H9 (cell line): ENCODE results near the gene NUDT3. TPM values are rescaled to one million over a fixed set of nuclear protein-coding genes. Genes with fewer than 3 reads are reported as not detected.

Experiments used
- DNase-seq: peaks from one replicate; pipeline ENCODE4 v3.0.0-alpha.2; 2017
- H2AFZ ChIP-seq: one replicate; pipeline ENCODE4 v1.6.1; 2013; ENCODE audit warnings: mild to moderate bottlenecking, low read length, control low read depth, moderate library complexity
- H2AK5ac ChIP-seq: 2 replicates; pipeline ENCODE4 v1.6.1; 2013; ENCODE audit warnings: low read length, control low read depth, mixed read lengths; ENCODE audit not compliant: insufficient read length
- H2BK120ac ChIP-seq: one replicate; pipeline ENCODE4 v1.6.1; 2013; ENCODE audit warnings: low read depth, mild to moderate bottlenecking, low read length, control low read depth, inconsistent platforms; ENCODE audit not compliant: poor library complexity, severe bottlenecking
- H2BK12ac ChIP-seq: 2 replicates; pipeline ENCODE4 v1.6.1; 2013; ENCODE audit warnings: low read length, control low read depth, mixed read lengths, low read depth; ENCODE audit not compliant: insufficient read length
- H2BK15ac ChIP-seq: 2 replicates; pipeline ENCODE4 v1.6.1; 2013; ENCODE audit warnings: low read depth, low read length, control low read depth
- H2BK20ac ChIP-seq: one replicate; pipeline ENCODE4 v1.6.1; 2013; ENCODE audit warnings: low read depth, mild to moderate bottlenecking, low read length, control low read depth, inconsistent platforms; ENCODE audit not compliant: poor library complexity, severe bottlenecking
- H2BK5ac ChIP-seq: 2 replicates; pipeline ENCODE4 v1.6.1; 2013; ENCODE audit warnings: low read length, control low read depth, mixed read lengths; ENCODE audit not compliant: insufficient read length
- H3K14ac ChIP-seq: 2 replicates; pipeline ENCODE4 v1.6.1; 2013; ENCODE audit warnings: low read length, control low read depth; ENCODE audit not compliant: insufficient read depth
- H3K18ac ChIP-seq: 2 replicates; pipeline ENCODE4 v1.6.1; 2013; ENCODE audit warnings: low read depth, mild to moderate bottlenecking, mixed read lengths, low read length, control low read depth; ENCODE audit not compliant: insufficient read length
- H3K23ac ChIP-seq: 2 replicates; pipeline ENCODE4 v1.6.1; 2013; ENCODE audit warnings: low read length, control low read depth, mixed read lengths, low read depth; ENCODE audit not compliant: insufficient read length
- H3K23me2 ChIP-seq: 2 replicates; pipeline ENCODE4 v1.6.1; 2013; ENCODE audit warnings: low read depth, mild to moderate bottlenecking, mixed read lengths, low read length, control low read depth; ENCODE audit not compliant: insufficient read length, poor library complexity, severe bottlenecking
- H3K27ac ChIP-seq: 2 replicates; pipeline ENCODE4 v1.5.1; 2013; ENCODE audit warnings: low read length, control low read depth, mixed read lengths, low read depth; ENCODE audit not compliant: insufficient read length
- H3K27me3 ChIP-seq: 2 replicates; pipeline ENCODE4 v1.6.1; 2013; ENCODE audit warnings: low read length, control low read depth, inconsistent platforms; ENCODE audit not compliant: insufficient read depth
- H3K4ac ChIP-seq: 2 replicates; pipeline ENCODE4 v1.6.1; 2013; ENCODE audit warnings: low read depth, mild to moderate bottlenecking, control low read depth, inconsistent platforms, low read length, moderate library complexity
- H3K4me1 ChIP-seq: 2 replicates; pipeline ENCODE4 v1.6.1; 2013; ENCODE audit warnings: low read length, control low read depth, inconsistent platforms; ENCODE audit not compliant: insufficient read depth
- H3K4me2 ChIP-seq: 2 replicates; pipeline ENCODE4 v1.6.1; 2013; ENCODE audit warnings: low read length, control low read depth, mixed read lengths; ENCODE audit not compliant: insufficient read length, insufficient read depth
- H3K56ac ChIP-seq: 2 replicates; pipeline ENCODE4 v1.6.1; 2013; ENCODE audit warnings: low read depth, mild to moderate bottlenecking, mixed read lengths, low read length, control low read depth; ENCODE audit not compliant: insufficient read length
- H3K79me1 ChIP-seq: 2 replicates; pipeline ENCODE4 v1.6.1; 2013; ENCODE audit warnings: low read depth, mild to moderate bottlenecking, moderate library complexity, low read length, control low read depth, inconsistent platforms; ENCODE audit not compliant: insufficient read depth, poor library complexity, severe bottlenecking
- H3K79me2 ChIP-seq: 2 replicates; pipeline ENCODE4 v1.6.1; 2013; ENCODE audit warnings: low read length, control low read depth, inconsistent platforms; ENCODE audit not compliant: insufficient read depth
- H3K9ac ChIP-seq: 2 replicates; pipeline ENCODE4 v1.6.1; 2013; ENCODE audit warnings: low read length, control low read depth, mixed read lengths; ENCODE audit not compliant: insufficient read length; ENCODE audit errors: extremely low read depth
- H3K9me3 ChIP-seq: one replicate; pipeline ENCODE4 v1.6.1; 2013; ENCODE audit warnings: low read depth, low read length, inconsistent platforms; ENCODE audit not compliant: control insufficient read depth
- H3T11ph ChIP-seq: one replicate; pipeline ENCODE4 v1.6.1; 2013; ENCODE audit warnings: mild to moderate bottlenecking, low read length, control low read depth, inconsistent platforms
- H4K20me1 ChIP-seq: one replicate; pipeline ENCODE4 v1.6.1; 2013; ENCODE audit not compliant: control insufficient read depth, insufficient read length, insufficient read depth
- H4K5ac ChIP-seq: 2 replicates; pipeline ENCODE4 v1.6.1; 2013; ENCODE audit warnings: low read depth, mild to moderate bottlenecking, mixed read lengths, low read length, control low read depth; ENCODE audit not compliant: insufficient read length
- H4K8ac ChIP-seq: replicated peaks from 2 replicates; pipeline ENCODE4 v1.6.1; 2013; ENCODE audit warnings: low read length, control low read depth, mixed read lengths, low read depth; ENCODE audit not compliant: insufficient read length
- H4K91ac ChIP-seq: 2 replicates; pipeline ENCODE4 v1.6.1; 2013; ENCODE audit warnings: low read depth, mild to moderate bottlenecking, moderate library complexity, mixed read lengths, low read length, control low read depth; ENCODE audit not compliant: insufficient read length
- H3K27ac Mint-ChIP-seq, 3 experiments: 2 replicates in 2 of 3; 3 replicates in 1 of 3; pipeline ENCODE4 v1.8.0; 2020 to 2021; ENCODE audit warnings: mixed read lengths in 3 of 3, mild to moderate bottlenecking in 1 of 3, moderate library complexity in 1 of 3
- H3K27me3 Mint-ChIP-seq: 2 replicates; pipeline ENCODE4 v1.8.0; 2021; ENCODE audit warnings: low read depth, mild to moderate bottlenecking, moderate library complexity, mixed read lengths
- H3K36me3 Mint-ChIP-seq, 3 experiments: 2 replicates in 2 of 3; 3 replicates in 1 of 3; pipeline ENCODE4 v1.8.0; 2020 to 2021; ENCODE audit warnings: low read depth in 3 of 3, mixed read lengths in 3 of 3; ENCODE audit not compliant: insufficient read depth in 1 of 3
- H3K4me1 Mint-ChIP-seq, 2 experiments: 2 replicates each; pipeline ENCODE4 v1.8.0; 2020; ENCODE audit warnings: mixed read lengths in 2 of 2
- H3K4me3 Mint-ChIP-seq, 2 experiments: 2 replicates in 1 of 2; 3 replicates in 1 of 2; pipeline ENCODE4 v1.8.0; 2020 to 2021; ENCODE audit warnings: mild to moderate bottlenecking in 2 of 2, mixed read lengths in 2 of 2, moderate library complexity in 1 of 2
- H3K9me3 Mint-ChIP-seq, 2 experiments: 2 replicates in 1 of 2; 3 replicates in 1 of 2; pipeline ENCODE4 v1.8.0; 2020; ENCODE audit warnings: mild to moderate bottlenecking in 2 of 2, mixed read lengths in 2 of 2, moderate library complexity in 1 of 2
- WGBS: extraction: QIAGEN DNeasy Blood & Tissue Kit; methylation state at CpG from one replicate; pipeline ENCODE4 v1.1.7; 2013; ENCODE audit warnings: missing lambda C conversion rate, low lambda C conversion rate, mixed read lengths; ENCODE audit not compliant: insufficient read length; ENCODE audit errors: extremely low coverage; 5-methylcytosine and 5-hydroxymethylcytosine counted together
- total RNA-seq: library from RNA; stranded (reverse); gene quantifications from 2 replicates; pipeline ENCODE4 v1.2.1, GENCODE V29; 2021
- TF ChIP-seq, protein P1 (sequence below): fragments of 200-600 bp; sonication (generic); conservative IDR thresholded peaks from 3 replicates; pipeline ENCODE4 v1.8.0; 2021; ENCODE audit warnings: antibody characterized with exemption, mild to moderate bottlenecking

Gene NUDT3
- total RNA-seq, 1 experiment from 2014 or later: 23.6 TPM

DNA sequence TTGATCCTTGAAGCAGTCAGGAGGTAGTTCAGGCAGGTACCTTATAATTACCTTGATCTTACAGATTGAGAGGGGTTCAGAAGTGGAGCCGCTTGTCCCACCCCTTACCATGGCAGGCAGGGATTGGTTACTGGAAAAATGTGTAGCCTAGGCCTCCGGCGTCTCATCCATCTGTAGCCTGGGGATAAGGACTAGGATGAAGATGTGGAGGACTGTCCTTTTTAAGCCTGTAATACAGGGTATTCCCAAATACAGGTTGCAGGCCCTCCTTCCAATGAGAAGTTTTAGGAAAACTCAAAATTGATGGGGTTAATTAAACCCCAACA lies 153.0 kb downstream of the NUDT3 start:
- Histone ChIP-seq H3K23me2 (peaks cover 16% of the 10 kb centered on the region), H2AFZ (no peak overlapping the region), H3K56ac (no peak overlapping the region), H3K4me2 (peak overlapping the region; percentile 94), H3K9me3 (no peaks in the 10 kb centered on the region), H3K4me1 (peaks cover 6% of the 10 kb centered on the region), H2BK120ac (no peak overlapping the region), H3K27ac (no peak overlapping the region), H3K14ac (no peak overlapping the region), H2BK5ac (no peak overlapping the region), H3K79me1 (peaks cover 9% of the 10 kb centered on the region), H4K8ac (no peak overlapping the region), H4K20me1 (no peaks in the 10 kb centered on the region), H4K5ac (no peak overlapping the region), H3K27me3 (no peaks in the 10 kb centered on the region), H4K91ac (no peak overlapping the region), H2BK20ac (no peak overlapping the region), H3K18ac (no peak overlapping the region), H2AK5ac (no peak overlapping the region), H3K4ac (no peak overlapping the region), H3K79me2 (peaks cover 35% of the 10 kb centered on the region; the same call in 1 of the 2 replicates), H3K23ac (no peak overlapping the region), H2BK12ac (no peak overlapping the region), H2BK15ac (no peak overlapping the region), H3T11ph (no peak overlapping the region), H3K9ac (peak overlapping the region; percentile 25)
- WGBS: no CpG with 5 or more reads among the region's 3 CpGs
- Mint-ChIP-seq H3K9me3 (no peaks in the 10 kb centered on the region; a peak in 1 of 5 replicates), H3K27me3 (no peaks in the 10 kb centered on the region), H3K36me3 (peaks cover 56 to 63% (median 58%) of the 10 kb centered on the region in 3 experiments), H3K4me1 (peaks cover 39 to 58% of the 10 kb centered on the region in 2 experiments), H3K4me3 (peak overlapping the region; percentile 88 to 92), H3K27ac (peak overlapping the region in 1 of 3 experiments; percentile 96; a peak in 3 of 7 replicates)
- no peak for DNase-seq
- TF ChIP-seq, protein P1, sequence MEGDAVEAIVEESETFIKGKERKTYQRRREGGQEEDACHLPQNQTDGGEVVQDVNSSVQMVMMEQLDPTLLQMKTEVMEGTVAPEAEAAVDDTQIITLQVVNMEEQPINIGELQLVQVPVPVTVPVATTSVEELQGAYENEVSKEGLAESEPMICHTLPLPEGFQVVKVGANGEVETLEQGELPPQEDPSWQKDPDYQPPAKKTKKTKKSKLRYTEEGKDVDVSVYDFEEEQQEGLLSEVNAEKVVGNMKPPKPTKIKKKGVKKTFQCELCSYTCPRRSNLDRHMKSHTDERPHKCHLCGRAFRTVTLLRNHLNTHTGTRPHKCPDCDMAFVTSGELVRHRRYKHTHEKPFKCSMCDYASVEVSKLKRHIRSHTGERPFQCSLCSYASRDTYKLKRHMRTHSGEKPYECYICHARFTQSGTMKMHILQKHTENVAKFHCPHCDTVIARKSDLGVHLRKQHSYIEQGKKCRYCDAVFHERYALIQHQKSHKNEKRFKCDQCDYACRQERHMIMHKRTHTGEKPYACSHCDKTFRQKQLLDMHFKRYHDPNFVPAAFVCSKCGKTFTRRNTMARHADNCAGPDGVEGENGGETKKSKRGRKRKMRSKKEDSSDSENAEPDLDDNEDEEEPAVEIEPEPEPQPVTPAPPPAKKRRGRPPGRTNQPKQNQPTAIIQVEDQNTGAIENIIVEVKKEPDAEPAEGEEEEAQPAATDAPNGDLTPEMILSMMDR: no peak
